CD14-positive monocyte (primary cell): Measurements from ENCODE around the gene PRAMEF12. TPM values are rescaled to one million over a fixed set of nuclear protein-coding genes. Genes with fewer than 3 reads are reported as not detected.

Experiments used
- DNase-seq, 3 donors: peaks; one replicate each; pipeline ENCODE4 v3.0.0-alpha.2; 2011 to 2022
- H2AFZ ChIP-seq: 2 replicates; pipeline ENCODE4 v1.6.0; 2012; ENCODE audit warnings: mild to moderate bottlenecking, low read depth, low read length, inconsistent platforms; ENCODE audit not compliant: insufficient read depth, poor library complexity, severe bottlenecking
- H3K27ac ChIP-seq, 2 donors: 1 replicate in 1 of 2; 2 replicates in 1 of 2; pipeline ENCODE4 v1.5.1; 2012 to 2013; ENCODE audit warnings: low read length in 2 of 2, control low read depth in 1 of 2, inconsistent platforms in 1 of 2, low read depth in 1 of 2, mild to moderate bottlenecking in 1 of 2
- H3K27me3 ChIP-seq, 2 donors: one replicate each; pipeline versions ENCODE4 v1.6.0 to v1.6.1; 2011 to 2013; ENCODE audit warnings: low read length in 2 of 2; ENCODE audit not compliant: control insufficient read depth in 2 of 2, insufficient read depth in 2 of 2
- H3K36me3 ChIP-seq, 2 donors: replicated peaks in 1 of 2; 1 replicate in 1 of 2; 2 replicates in 1 of 2; pipeline versions ENCODE4 v1.5.1 to v1.6.1; 2012 to 2013; ENCODE audit warnings: low read length in 2 of 2, control low read depth in 1 of 2, inconsistent platforms in 1 of 2, mild to moderate bottlenecking in 1 of 2; ENCODE audit not compliant: insufficient read depth in 2 of 2, control insufficient read depth in 1 of 2
- H3K4me1 ChIP-seq, 2 donors: 1 replicate in 1 of 2; 2 replicates in 1 of 2; pipeline versions ENCODE4 v1.5.1 to v1.6.1; 2012 to 2013; ENCODE audit warnings: low read length in 2 of 2, control low read depth in 1 of 2, inconsistent platforms in 1 of 2, mild to moderate bottlenecking in 1 of 2, moderate library complexity in 1 of 2; ENCODE audit not compliant: insufficient read depth in 2 of 2, control insufficient read depth in 1 of 2
- H3K4me2 ChIP-seq: replicated peaks from 2 replicates; pipeline ENCODE3; 2012; ENCODE audit warnings: low read length, moderate library complexity, mild to moderate bottlenecking; ENCODE audit not compliant: poor library complexity, severe bottlenecking; ENCODE audit errors: extremely low read depth
- H3K4me3 ChIP-seq, 3 experiments: fragments of 200-600 bp in 1 of 3; sonication (generic) in 1 of 3; replicated peaks in 1 of 3; 1 replicate in 2 of 3; 2 replicates in 1 of 3; pipeline ENCODE4 v1.5.1; 2011 to 2013; ENCODE audit warnings: low read length in 3 of 3, mild to moderate bottlenecking in 3 of 3, control low read depth in 2 of 3, low read depth in 2 of 3, inconsistent platforms in 1 of 3, moderate library complexity in 1 of 3
- H3K79me2 ChIP-seq: 2 replicates; pipeline ENCODE4 v1.6.0; 2012; ENCODE audit warnings: mild to moderate bottlenecking, control low read depth, inconsistent platforms, low read length, moderate library complexity; ENCODE audit not compliant: insufficient read depth
- H3K9ac ChIP-seq: 2 replicates; pipeline ENCODE4 v1.6.0; 2017; ENCODE audit warnings: low read length, mild to moderate bottlenecking; ENCODE audit not compliant: insufficient read depth, poor library complexity, severe bottlenecking
- H3K9me3 ChIP-seq, 2 donors: replicated peaks in 1 of 2; 1 replicate in 1 of 2; 2 replicates in 1 of 2; pipeline versions ENCODE4 v1.5.1 to v1.6.1; 2012 to 2013; ENCODE audit warnings: low read length in 2 of 2, control low read depth in 1 of 2; ENCODE audit not compliant: control insufficient read depth in 1 of 2, insufficient read depth in 1 of 2
- H4K20me1 ChIP-seq: 2 replicates; pipeline ENCODE4 v1.6.0; 2012; ENCODE audit warnings: mild to moderate bottlenecking, low read length, control low read depth, moderate library complexity; ENCODE audit not compliant: insufficient read depth
- H3K27ac Mint-ChIP-seq, 7 donors: one replicate each; pipeline ENCODE4 v1.8.0; 2020; ENCODE audit warnings: mild to moderate bottlenecking in 7 of 7, mixed read lengths in 7 of 7, moderate library complexity in 6 of 7, inconsistent platforms in 2 of 7
- H3K27me3 Mint-ChIP-seq, 3 donors: one replicate each; pipeline ENCODE4 v1.8.0; 2021 to 2022; ENCODE audit warnings: low read depth in 3 of 3, mild to moderate bottlenecking in 3 of 3, mixed read lengths in 3 of 3, moderate library complexity in 3 of 3, inconsistent platforms in 1 of 3
- H3K36me3 Mint-ChIP-seq, 2 donors: one replicate each; pipeline ENCODE4 v1.8.0; 2020; ENCODE audit warnings: mixed read lengths in 2 of 2, inconsistent platforms in 1 of 2, mild to moderate bottlenecking in 1 of 2
- H3K4me1 Mint-ChIP-seq: one replicate; pipeline ENCODE4 v1.8.0; 2020; ENCODE audit warnings: mild to moderate bottlenecking, mixed read lengths
- H3K4me3 Mint-ChIP-seq, 2 donors: one replicate each; pipeline ENCODE4 v1.8.0; 2020; ENCODE audit warnings: mild to moderate bottlenecking in 2 of 2, mixed read lengths in 2 of 2, moderate library complexity in 1 of 2
- H3K9me3 Mint-ChIP-seq, 7 donors: one replicate each; pipeline ENCODE4 v1.8.0; 2020 to 2022; ENCODE audit warnings: mixed read lengths in 7 of 7, mild to moderate bottlenecking in 6 of 7, moderate library complexity in 6 of 7, inconsistent platforms in 2 of 7
- WGBS: methylation state at CpG from one replicate; pipeline ENCODE4 v1.1.5; 2013; ENCODE audit warnings: missing lambda C conversion rate; ENCODE audit not compliant: insufficient coverage; 5-methylcytosine and 5-hydroxymethylcytosine counted together
- intact Hi-C, 2 donors: fragments of 100-400 bp; cut with micrococcal nuclease; formaldehyde crosslinking; loops; one replicate each; pipeline versions ENCODE4 v1.15.0 to v1.15.1; 2023
- polyA plus RNA-seq, 3 donors: library from polyadenylated mRNA; depleted of rRNA in 1 of 3; unstranded in 2 of 3; stranded (reverse) in 1 of 3; fragments of 300-500 nt in 2 of 3; fragments of >200 nt in 1 of 3; fragmentation: Illumina TruSeq in 2 of 3; gene quantifications; 1 replicate in 2 of 3; 2 replicates in 1 of 3; pipeline ENCODE4 v1.2.3, GENCODE V29; 2012 to 2021
- TF ChIP-seq, protein P1 (sequence below): fragments of 200-600 bp; IDR thresholded peaks from one replicate; pipeline ENCODE4 v1.8.0; 2022; ENCODE audit warnings: antibody characterized with exemption, mild to moderate bottlenecking

Gene PRAMEF12
- polyA plus RNA-seq, 3 donors, result not detected

DNA sequence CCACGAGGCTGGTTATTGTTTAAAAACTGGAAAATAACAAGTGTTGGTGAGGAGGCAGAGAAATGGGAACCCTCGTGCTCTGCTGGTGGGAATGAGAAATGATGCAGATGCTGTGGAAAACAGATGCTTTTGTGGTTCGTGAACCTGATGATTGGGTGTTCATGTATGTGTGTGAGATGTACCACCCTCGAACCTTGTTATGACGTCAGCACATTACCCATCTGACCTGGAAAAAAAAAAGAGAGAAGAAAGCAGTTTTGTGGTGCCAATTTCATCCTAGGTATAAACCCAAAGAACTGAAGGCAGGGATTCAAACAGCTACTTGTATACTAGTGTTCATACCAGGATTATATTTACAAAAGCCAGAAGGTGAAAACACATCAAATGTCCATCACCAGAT lies 33.9 kb upstream of the PRAMEF12 start:
- peaks cover 0 to 8% (median 3%) of the 10 kb centered on the region in 3 donors for H3K27me3 Mint-ChIP-seq
- H3K4me3 Mint-ChIP-seq, result no peak overlapping the region
- Histone ChIP-seq H4K20me1 (no peaks in the 10 kb centered on the region), H3K36me3 (no peaks in the 10 kb centered on the region), H2AFZ (no peak overlapping the region), H3K4me3 (no peak overlapping the region), H3K9me3 (no peaks in the 10 kb centered on the region), H3K4me1 (no peaks in the 10 kb centered on the region), H3K9ac (no peak overlapping the region), H3K27me3 (peaks cover 0 to 3% of the 10 kb centered on the region in 2 donors), H3K4me2 (no peak overlapping the region), H3K79me2 (no peaks in the 10 kb centered on the region), H3K27ac (no peak overlapping the region)
- no peaks in the 10 kb centered on the region for H3K36me3 Mint-ChIP-seq
- peaks cover 0 to 10% (median 4%) of the 10 kb centered on the region in 7 donors for H3K9me3 Mint-ChIP-seq
- H3K27ac Mint-ChIP-seq, result no peak overlapping the region
- 94% methylated on average over 2 of the region's 5 CpGs for WGBS
- no peak for DNase-seq
- TF ChIP-seq, protein P1, sequence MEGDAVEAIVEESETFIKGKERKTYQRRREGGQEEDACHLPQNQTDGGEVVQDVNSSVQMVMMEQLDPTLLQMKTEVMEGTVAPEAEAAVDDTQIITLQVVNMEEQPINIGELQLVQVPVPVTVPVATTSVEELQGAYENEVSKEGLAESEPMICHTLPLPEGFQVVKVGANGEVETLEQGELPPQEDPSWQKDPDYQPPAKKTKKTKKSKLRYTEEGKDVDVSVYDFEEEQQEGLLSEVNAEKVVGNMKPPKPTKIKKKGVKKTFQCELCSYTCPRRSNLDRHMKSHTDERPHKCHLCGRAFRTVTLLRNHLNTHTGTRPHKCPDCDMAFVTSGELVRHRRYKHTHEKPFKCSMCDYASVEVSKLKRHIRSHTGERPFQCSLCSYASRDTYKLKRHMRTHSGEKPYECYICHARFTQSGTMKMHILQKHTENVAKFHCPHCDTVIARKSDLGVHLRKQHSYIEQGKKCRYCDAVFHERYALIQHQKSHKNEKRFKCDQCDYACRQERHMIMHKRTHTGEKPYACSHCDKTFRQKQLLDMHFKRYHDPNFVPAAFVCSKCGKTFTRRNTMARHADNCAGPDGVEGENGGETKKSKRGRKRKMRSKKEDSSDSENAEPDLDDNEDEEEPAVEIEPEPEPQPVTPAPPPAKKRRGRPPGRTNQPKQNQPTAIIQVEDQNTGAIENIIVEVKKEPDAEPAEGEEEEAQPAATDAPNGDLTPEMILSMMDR, result no peak
- no peaks in the 10 kb centered on the region for H3K4me1 Mint-ChIP-seq
- intact Hi-C loops, result no loop called here

DNA sequence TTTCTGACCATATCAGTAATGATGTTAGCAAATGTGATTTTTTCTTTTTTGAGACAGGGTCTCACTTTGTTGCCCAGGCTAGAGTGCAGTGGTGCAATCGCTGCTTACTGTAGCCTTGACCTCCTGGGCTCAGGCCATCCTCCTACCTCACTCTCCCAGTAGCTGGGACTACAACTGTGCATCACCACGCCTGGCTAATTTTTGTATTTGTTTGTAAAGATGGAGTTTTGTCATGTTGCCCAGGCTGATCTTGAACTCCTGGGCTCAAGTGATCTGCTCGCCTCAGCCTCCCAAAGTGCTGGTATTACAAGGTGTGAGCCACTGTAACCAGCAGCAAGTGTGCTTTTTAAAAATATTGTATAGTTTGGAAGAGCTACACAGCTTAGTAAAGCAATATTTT lies 31.6 kb upstream of the PRAMEF12 start:
- Histone ChIP-seq H3K27me3 (no peaks in the 10 kb centered on the region), H3K27ac (no peak overlapping the region), H3K9me3 (peaks cover 0 to 3% of the 10 kb centered on the region in 2 donors), H3K4me2 (no peak overlapping the region), H3K9ac (no peak overlapping the region), H3K79me2 (no peaks in the 10 kb centered on the region), H3K4me3 (no peak overlapping the region), H4K20me1 (no peaks in the 10 kb centered on the region), H2AFZ (no peak overlapping the region), H3K4me1 (no peaks in the 10 kb centered on the region), H3K36me3 (no peaks in the 10 kb centered on the region)
- no peak for DNase-seq
- no peak overlapping the region for H3K4me3 Mint-ChIP-seq
- H3K4me1 Mint-ChIP-seq, result no peaks in the 10 kb centered on the region
- intact Hi-C loops, result no loop called here
- peaks cover 0 to 9% (median 5%) of the 10 kb centered on the region in 7 donors for H3K9me3 Mint-ChIP-seq
- TF ChIP-seq, protein P1, result no peak
- peaks cover 3 to 6% (median 5%) of the 10 kb centered on the region in 3 donors for H3K27me3 Mint-ChIP-seq
- H3K27ac Mint-ChIP-seq, result no peak overlapping the region
- 83% methylated on average over 1 of the region's 3 CpGs for WGBS
- H3K36me3 Mint-ChIP-seq, result no peaks in the 10 kb centered on the region
